ENCODE measurements around the gene GIGYF2. TPM values are rescaled to one million over a fixed set of nuclear protein-coding genes. Genes with fewer than 3 reads are reported as not detected.

Gene GIGYF2
- total RNA-seq, 1 donor from 2014 or later = 72.3 TPM

DNA sequence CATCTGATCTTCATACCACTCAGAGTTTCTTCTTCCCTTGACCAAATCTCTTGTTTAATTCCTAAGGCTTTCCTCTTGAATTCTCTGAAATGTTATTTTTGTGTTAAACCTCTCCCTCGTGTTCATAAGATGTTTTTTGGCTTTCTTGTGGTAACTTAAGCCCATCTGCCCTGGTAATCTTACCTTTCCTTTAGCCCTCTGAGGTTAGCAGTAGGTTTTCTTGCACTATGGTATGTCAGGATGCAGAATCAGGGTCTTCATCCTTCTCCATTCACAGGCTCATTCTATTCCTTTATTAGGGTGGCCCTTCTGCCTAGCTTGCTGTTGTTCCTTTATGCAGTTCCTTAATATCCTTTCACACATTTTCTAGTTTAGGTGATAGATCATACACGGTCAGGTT, 24.1 kb downstream of the GIGYF2 start:
- Mint-ChIP-seq H3K4me3 (ENCODE audit: low read depth) (no peak overlapping the region), H3K27ac (no peak overlapping the region), H3K27me3 (no peaks in the 10 kb centered on the region), H3K4me1 (ENCODE audit: low read depth) (peaks cover 3% of the 10 kb centered on the region), H3K36me3 (ENCODE audit: insufficient read depth) (peaks cover 39% of the 10 kb centered on the region), H3K9me3 (ENCODE audit: low read depth) (no peaks in the 10 kb centered on the region)
- TF ChIP-seq, protein P1, sequence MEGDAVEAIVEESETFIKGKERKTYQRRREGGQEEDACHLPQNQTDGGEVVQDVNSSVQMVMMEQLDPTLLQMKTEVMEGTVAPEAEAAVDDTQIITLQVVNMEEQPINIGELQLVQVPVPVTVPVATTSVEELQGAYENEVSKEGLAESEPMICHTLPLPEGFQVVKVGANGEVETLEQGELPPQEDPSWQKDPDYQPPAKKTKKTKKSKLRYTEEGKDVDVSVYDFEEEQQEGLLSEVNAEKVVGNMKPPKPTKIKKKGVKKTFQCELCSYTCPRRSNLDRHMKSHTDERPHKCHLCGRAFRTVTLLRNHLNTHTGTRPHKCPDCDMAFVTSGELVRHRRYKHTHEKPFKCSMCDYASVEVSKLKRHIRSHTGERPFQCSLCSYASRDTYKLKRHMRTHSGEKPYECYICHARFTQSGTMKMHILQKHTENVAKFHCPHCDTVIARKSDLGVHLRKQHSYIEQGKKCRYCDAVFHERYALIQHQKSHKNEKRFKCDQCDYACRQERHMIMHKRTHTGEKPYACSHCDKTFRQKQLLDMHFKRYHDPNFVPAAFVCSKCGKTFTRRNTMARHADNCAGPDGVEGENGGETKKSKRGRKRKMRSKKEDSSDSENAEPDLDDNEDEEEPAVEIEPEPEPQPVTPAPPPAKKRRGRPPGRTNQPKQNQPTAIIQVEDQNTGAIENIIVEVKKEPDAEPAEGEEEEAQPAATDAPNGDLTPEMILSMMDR (IDR thresholded peaks at IDR 0.05; ENCODE audit: unreplicated experiment) = no peak
- DNase-seq (ENCODE audit: low spot score, unreplicated experiment) = no peak

DNA sequence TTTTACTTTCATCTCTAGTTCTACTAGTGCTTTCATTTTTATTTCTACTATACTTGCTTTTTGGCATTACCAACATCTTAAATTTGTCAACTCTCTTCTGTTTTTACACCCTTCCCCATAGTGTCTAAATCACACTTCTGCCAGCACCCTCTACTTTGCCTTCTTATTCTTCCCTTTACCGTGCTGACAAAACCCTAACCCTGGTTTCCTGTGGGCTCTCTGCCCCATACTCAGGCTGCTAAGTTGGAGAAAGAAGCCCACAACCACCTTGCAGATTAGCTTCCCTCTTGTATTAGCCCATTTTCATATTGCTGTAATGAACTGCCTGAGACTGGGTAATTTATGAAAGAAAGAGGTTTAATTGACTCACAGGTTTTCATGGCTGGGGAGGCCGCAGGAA, 24.8 kb downstream of the GIGYF2 start:
- no peak for DNase-seq (ENCODE audit: low spot score, unreplicated experiment)
- no peaks in the 10 kb centered on the region for H3K27me3 Mint-ChIP-seq
- peaks cover 37% of the 10 kb centered on the region for H3K36me3 Mint-ChIP-seq (ENCODE audit: insufficient read depth)
- TF ChIP-seq, protein P1 (IDR thresholded peaks at IDR 0.05; ENCODE audit: unreplicated experiment) = no peak
- H3K27ac Mint-ChIP-seq = peak overlapping the region; percentile 79
- no peak overlapping the region for H3K4me3 Mint-ChIP-seq (ENCODE audit: low read depth)
- H3K4me1 Mint-ChIP-seq (ENCODE audit: low read depth) = no peaks in the 10 kb centered on the region
- H3K9me3 Mint-ChIP-seq (ENCODE audit: low read depth) = no peaks in the 10 kb centered on the region

DNA sequence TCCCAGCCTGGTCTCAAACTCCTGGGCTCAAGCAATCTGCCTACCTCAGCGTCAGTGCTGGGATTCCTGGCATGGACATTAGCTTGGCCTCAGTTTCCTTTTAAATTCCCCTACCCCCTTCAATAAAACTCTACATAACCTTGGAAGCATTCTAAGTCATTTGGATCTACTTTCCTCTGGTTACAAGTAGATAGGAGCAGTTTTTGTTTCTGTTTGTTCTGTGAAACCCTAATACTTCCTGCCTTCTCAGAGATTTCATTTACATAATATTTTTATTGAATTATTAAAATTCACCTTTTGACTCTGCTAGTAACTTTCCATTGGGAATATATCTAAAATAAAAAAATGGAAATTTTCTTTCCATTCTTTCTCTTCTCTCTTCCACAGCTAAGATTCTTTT, 25.9 kb downstream of the GIGYF2 start:
- H3K4me1 Mint-ChIP-seq (ENCODE audit: low read depth) = no peaks in the 10 kb centered on the region
- DNase-seq (ENCODE audit: low spot score, unreplicated experiment) = no peak
- no peaks in the 10 kb centered on the region for H3K9me3 Mint-ChIP-seq (ENCODE audit: low read depth)
- H3K4me3 Mint-ChIP-seq (ENCODE audit: low read depth) = no peak overlapping the region
- H3K36me3 Mint-ChIP-seq (ENCODE audit: insufficient read depth) = peaks cover 38% of the 10 kb centered on the region
- H3K27me3 Mint-ChIP-seq = no peaks in the 10 kb centered on the region
- TF ChIP-seq, protein P1 (IDR thresholded peaks at IDR 0.05; ENCODE audit: unreplicated experiment) = no peak
- H3K27ac Mint-ChIP-seq = no peak overlapping the region

DNA sequence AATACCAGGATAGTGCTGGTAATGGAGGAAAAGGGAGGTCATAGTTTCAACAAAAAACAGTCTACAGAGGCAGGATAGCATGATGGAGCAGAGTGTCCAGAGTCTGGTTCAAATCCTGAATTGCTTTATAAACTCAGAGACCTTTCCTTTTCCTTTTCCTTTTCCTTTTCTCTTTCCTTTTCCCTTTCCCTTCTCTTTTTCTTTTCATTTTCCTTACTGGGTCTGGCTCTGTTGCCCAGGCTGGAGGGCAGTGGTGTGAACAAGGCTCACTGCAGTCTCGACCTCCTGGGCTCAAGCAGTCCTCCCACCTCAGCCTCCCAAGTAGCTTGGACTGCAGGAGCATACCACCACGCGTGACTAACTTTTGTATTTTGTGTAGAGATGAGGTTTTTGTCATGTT, 31.7 kb downstream of the GIGYF2 start:
- Mint-ChIP-seq H3K4me1 (ENCODE audit: low read depth) (no peaks in the 10 kb centered on the region), H3K4me3 (ENCODE audit: low read depth) (no peak overlapping the region), H3K27ac (no peak overlapping the region), H3K27me3 (no peaks in the 10 kb centered on the region), H3K36me3 (ENCODE audit: insufficient read depth) (peaks cover 24% of the 10 kb centered on the region), H3K9me3 (ENCODE audit: low read depth) (no peaks in the 10 kb centered on the region)
- no peak for DNase-seq (ENCODE audit: low spot score, unreplicated experiment)
- TF ChIP-seq, protein P1 (IDR thresholded peaks at IDR 0.05; ENCODE audit: unreplicated experiment) = no peak

DNA sequence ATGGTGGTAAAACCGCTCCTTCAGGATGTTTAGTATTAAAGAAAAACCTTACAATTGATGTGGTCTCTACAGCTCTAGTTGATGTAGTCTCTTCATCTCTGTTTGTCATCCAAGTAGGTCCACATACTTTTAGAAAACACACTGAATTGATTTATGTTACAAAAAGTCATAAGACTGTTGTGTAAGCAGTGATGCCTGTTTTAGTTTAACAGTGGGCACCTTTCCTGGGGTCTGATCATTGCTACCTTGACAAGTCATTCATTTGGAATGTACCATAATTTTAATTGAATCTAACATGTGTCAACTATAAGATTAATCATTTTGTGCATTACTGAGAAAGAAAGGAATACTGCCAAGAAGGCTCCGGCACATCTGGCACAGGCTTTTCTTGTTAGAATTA, 34.3 kb downstream of the GIGYF2 start:
- no peak for DNase-seq (ENCODE audit: low spot score, unreplicated experiment)
- Mint-ChIP-seq H3K9me3 (ENCODE audit: low read depth) (no peaks in the 10 kb centered on the region), H3K36me3 (ENCODE audit: insufficient read depth) (peaks cover 18% of the 10 kb centered on the region), H3K4me3 (ENCODE audit: low read depth) (no peak overlapping the region), H3K27ac (peak overlapping the region; percentile 62), H3K4me1 (ENCODE audit: low read depth) (no peaks in the 10 kb centered on the region), H3K27me3 (no peaks in the 10 kb centered on the region)
- TF ChIP-seq, protein P1 (IDR thresholded peaks at IDR 0.05; ENCODE audit: unreplicated experiment) = no peak
